WTC11 (cell line): Measurements from ENCODE around the gene RIC1. TPM values are rescaled to one million over a fixed set of nuclear protein-coding genes. Genes with fewer than 3 reads are reported as not detected.

ENCODE experiments used
- ARID4B ChIP-seq: sonication (generic); formaldehyde crosslinking; IDR thresholded peaks from 2 replicates; pipeline ENCODE4 v1.8.0; 2023; ENCODE audit warnings: missing genetic modification reagents, mild to moderate bottlenecking, borderline replicate concordance
- CREM ChIP-seq: sonication (generic); formaldehyde crosslinking; IDR thresholded peaks from 2 replicates; pipeline ENCODE4 v1.8.1; 2022; ENCODE audit warnings: mild to moderate bottlenecking, missing genetic modification reagents, moderate library complexity
- ESRRA ChIP-seq: sonication (generic); formaldehyde crosslinking; IDR thresholded peaks from 2 replicates; pipeline ENCODE4 v1.8.1; 2022; ENCODE audit warnings: mild to moderate bottlenecking, missing genetic modification reagents, borderline replicate concordance
- ETV6 ChIP-seq: sonication (generic); formaldehyde crosslinking; IDR thresholded peaks from 2 replicates; pipeline ENCODE4 v1.8.1; 2022; ENCODE audit warnings: mild to moderate bottlenecking, missing genetic modification reagents
- FOXP4 ChIP-seq: sonication (generic); formaldehyde crosslinking; IDR thresholded peaks from 2 replicates; pipeline ENCODE4 v1.8.0; 2022; ENCODE audit warnings: mild to moderate bottlenecking, missing genetic modification reagents
- GABPB1 ChIP-seq: sonication (generic); formaldehyde crosslinking; IDR thresholded peaks from 2 replicates; pipeline ENCODE4 v1.8.1; 2023; ENCODE audit warnings: mild to moderate bottlenecking, missing genetic modification reagents
- MAX ChIP-seq: sonication (generic); formaldehyde crosslinking; IDR thresholded peaks from 2 replicates; pipeline ENCODE4 v1.8.0; 2022; ENCODE audit warnings: mild to moderate bottlenecking, missing genetic modification reagents
- NFYB ChIP-seq: sonication (generic); formaldehyde crosslinking; conservative IDR thresholded peaks from 2 replicates; pipeline ENCODE4 v1.8.0; 2022; ENCODE audit warnings: low read depth, missing genetic modification reagents
- SP1 ChIP-seq: sonication (generic); formaldehyde crosslinking; conservative IDR thresholded peaks from 2 replicates; pipeline ENCODE4 v1.8.1; 2022; ENCODE audit warnings: missing genetic modification reagents
- TP53 ChIP-seq: sonication (generic); formaldehyde crosslinking; IDR thresholded peaks from 2 replicates; pipeline ENCODE4 v1.8.1; 2023; ENCODE audit warnings: mild to moderate bottlenecking, missing genetic modification reagents
- ZMAT4 ChIP-seq: fragments of 250-450 bp; sonication (Bioruptor Pico); IDR thresholded peaks from 2 replicates; pipeline ENCODE4 v1.9.0; 2021; ENCODE audit warnings: mild to moderate bottlenecking
- ZNF219 ChIP-seq: sonication (generic); formaldehyde crosslinking; IDR thresholded peaks from 2 replicates; pipeline ENCODE4 v1.8.0; 2023; ENCODE audit warnings: missing genetic modification reagents, mild to moderate bottlenecking, borderline replicate concordance
- total RNA-seq: library from RNA; stranded (reverse); gene quantifications from 3 replicates; pipeline ENCODE4 v1.2.3, GENCODE V29; 2021
- TF ChIP-seq, protein P1 (sequence below): fragments of 250-450 bp; sonication (Bioruptor Pico); IDR thresholded peaks from 2 replicates; pipeline ENCODE4 v1.9.0; 2021; ENCODE audit warnings: mild to moderate bottlenecking, borderline replicate concordance
- TF ChIP-seq, protein P2 (sequence below): sonication (generic); formaldehyde crosslinking; IDR thresholded peaks from 2 replicates; pipeline ENCODE4 v1.8.1; 2023; ENCODE audit warnings: mild to moderate bottlenecking, missing genetic modification reagents, moderate library complexity
- TF ChIP-seq, protein P3 (sequence below): sonication (generic); formaldehyde crosslinking; IDR thresholded peaks from 2 replicates; pipeline ENCODE4 v1.8.1; 2023; ENCODE audit warnings: mild to moderate bottlenecking, moderate library complexity, missing genetic modification reagents
- TF ChIP-seq, protein P4 (sequence below): sonication (generic); formaldehyde crosslinking; IDR thresholded peaks from 2 replicates; pipeline ENCODE4 v1.8.0; 2022; ENCODE audit warnings: missing genetic modification reagents

The RIC1 gene
- total RNA-seq, 1 experiment from 2014 or later: 18.9 TPM

DNA sequence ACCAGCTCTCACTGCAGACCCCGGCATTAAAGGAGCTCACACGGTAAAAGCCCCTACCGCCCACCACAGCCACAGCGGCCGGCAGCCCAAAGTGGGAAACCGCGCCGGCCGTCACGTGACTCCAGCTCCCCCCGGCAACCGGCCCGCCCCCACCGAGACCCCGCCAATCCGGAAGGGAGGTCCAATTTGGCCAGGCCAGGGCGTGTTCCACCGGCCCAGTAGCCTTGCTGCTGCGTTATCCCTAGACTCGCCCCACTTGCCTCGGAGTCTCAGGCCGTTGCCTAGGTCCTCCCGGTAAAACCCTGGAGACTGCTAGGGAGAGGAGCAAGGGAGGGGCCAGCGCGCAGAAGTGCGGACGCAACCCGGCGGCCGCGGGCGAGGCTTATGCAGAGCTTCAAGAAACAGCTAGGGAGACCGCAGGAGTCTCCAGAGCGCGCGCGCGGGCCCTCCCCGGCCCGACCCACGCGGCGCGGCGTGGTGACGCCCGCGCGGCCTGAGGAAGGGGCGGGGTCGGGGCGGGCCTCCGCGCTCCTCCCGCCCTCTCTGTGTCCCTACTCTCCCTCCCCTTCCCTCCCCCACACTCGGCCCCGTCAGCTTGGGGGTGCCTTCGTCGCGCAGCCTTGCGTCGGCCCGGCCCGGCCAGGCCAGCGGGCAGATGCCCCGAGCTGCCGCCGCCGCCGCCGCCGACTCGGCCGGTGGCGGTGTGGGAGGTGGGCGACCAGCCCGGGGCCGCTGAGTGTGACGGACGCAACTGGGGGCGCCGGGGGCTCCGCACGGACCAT, at the start of gene RIC1 (continued):
- TF ChIP-seq, protein P1, sequence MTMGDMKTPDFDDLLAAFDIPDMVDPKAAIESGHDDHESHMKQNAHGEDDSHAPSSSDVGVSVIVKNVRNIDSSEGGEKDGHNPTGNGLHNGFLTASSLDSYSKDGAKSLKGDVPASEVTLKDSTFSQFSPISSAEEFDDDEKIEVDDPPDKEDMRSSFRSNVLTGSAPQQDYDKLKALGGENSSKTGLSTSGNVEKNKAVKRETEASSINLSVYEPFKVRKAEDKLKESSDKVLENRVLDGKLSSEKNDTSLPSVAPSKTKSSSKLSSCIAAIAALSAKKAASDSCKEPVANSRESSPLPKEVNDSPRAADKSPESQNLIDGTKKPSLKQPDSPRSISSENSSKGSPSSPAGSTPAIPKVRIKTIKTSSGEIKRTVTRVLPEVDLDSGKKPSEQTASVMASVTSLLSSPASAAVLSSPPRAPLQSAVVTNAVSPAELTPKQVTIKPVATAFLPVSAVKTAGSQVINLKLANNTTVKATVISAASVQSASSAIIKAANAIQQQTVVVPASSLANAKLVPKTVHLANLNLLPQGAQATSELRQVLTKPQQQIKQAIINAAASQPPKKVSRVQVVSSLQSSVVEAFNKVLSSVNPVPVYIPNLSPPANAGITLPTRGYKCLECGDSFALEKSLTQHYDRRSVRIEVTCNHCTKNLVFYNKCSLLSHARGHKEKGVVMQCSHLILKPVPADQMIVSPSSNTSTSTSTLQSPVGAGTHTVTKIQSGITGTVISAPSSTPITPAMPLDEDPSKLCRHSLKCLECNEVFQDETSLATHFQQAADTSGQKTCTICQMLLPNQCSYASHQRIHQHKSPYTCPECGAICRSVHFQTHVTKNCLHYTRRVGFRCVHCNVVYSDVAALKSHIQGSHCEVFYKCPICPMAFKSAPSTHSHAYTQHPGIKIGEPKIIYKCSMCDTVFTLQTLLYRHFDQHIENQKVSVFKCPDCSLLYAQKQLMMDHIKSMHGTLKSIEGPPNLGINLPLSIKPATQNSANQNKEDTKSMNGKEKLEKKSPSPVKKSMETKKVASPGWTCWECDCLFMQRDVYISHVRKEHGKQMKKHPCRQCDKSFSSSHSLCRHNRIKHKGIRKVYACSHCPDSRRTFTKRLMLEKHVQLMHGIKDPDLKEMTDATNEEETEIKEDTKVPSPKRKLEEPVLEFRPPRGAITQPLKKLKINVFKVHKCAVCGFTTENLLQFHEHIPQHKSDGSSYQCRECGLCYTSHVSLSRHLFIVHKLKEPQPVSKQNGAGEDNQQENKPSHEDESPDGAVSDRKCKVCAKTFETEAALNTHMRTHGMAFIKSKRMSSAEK (CRISPR knock-in tag): no peak
- TF ChIP-seq, protein P2, sequence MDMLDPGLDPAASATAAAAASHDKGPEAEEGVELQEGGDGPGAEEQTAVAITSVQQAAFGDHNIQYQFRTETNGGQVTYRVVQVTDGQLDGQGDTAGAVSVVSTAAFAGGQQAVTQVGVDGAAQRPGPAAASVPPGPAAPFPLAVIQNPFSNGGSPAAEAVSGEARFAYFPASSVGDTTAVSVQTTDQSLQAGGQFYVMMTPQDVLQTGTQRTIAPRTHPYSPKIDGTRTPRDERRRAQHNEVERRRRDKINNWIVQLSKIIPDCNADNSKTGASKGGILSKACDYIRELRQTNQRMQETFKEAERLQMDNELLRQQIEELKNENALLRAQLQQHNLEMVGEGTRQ: peak; percentile 92
- TF ChIP-seq ESRRA (CRISPR knock-in tag) (peak; percentile 28; the same call in 1 of the 2 replicates), SP1 (CRISPR knock-in tag) (peak; percentile 81), ZMAT4 (no peak), ZNF219 (CRISPR knock-in tag) (no peak), CREM (CRISPR knock-in tag) (no peak), GABPB1 (0 out of 2 replicates have a peak, but pooled peaks have one; percentile 32), ARID4B (no peak), TP53 (CRISPR knock-in tag) (0 out of 2 replicates have a peak, but pooled peaks have one; percentile 13), ETV6 (CRISPR knock-in tag) (peak; percentile 50; the same call in 1 of the 2 replicates), NFYB (no peak; the same call in 1 of the 2 replicates), FOXP4 (0 out of 2 replicates have a peak, but pooled peaks have one; percentile 12), MAX (CRISPR knock-in tag) (0 out of 2 replicates have a peak, but pooled peaks have one; percentile 30)
- TF ChIP-seq, protein P3, sequence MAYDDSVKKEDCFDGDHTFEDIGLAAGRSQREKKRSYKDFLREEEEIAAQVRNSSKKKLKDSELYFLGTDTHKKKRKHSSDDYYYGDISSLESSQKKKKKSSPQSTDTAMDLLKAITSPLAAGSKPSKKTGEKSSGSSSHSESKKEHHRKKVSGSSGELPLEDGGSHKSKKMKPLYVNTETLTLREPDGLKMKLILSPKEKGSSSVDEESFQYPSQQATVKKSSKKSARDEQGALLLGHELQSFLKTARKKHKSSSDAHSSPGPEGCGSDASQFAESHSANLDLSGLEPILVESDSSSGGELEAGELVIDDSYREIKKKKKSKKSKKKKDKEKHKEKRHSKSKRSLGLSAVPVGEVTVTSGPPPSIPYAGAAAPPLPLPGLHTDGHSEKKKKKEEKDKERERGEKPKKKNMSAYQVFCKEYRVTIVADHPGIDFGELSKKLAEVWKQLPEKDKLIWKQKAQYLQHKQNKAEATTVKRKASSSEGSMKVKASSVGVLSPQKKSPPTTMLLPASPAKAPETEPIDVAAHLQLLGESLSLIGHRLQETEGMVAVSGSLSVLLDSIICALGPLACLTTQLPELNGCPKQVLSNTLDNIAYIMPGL (CRISPR knock-in tag): peak; percentile 37; the same call in 1 of the 2 replicates
- TF ChIP-seq, protein P4, sequence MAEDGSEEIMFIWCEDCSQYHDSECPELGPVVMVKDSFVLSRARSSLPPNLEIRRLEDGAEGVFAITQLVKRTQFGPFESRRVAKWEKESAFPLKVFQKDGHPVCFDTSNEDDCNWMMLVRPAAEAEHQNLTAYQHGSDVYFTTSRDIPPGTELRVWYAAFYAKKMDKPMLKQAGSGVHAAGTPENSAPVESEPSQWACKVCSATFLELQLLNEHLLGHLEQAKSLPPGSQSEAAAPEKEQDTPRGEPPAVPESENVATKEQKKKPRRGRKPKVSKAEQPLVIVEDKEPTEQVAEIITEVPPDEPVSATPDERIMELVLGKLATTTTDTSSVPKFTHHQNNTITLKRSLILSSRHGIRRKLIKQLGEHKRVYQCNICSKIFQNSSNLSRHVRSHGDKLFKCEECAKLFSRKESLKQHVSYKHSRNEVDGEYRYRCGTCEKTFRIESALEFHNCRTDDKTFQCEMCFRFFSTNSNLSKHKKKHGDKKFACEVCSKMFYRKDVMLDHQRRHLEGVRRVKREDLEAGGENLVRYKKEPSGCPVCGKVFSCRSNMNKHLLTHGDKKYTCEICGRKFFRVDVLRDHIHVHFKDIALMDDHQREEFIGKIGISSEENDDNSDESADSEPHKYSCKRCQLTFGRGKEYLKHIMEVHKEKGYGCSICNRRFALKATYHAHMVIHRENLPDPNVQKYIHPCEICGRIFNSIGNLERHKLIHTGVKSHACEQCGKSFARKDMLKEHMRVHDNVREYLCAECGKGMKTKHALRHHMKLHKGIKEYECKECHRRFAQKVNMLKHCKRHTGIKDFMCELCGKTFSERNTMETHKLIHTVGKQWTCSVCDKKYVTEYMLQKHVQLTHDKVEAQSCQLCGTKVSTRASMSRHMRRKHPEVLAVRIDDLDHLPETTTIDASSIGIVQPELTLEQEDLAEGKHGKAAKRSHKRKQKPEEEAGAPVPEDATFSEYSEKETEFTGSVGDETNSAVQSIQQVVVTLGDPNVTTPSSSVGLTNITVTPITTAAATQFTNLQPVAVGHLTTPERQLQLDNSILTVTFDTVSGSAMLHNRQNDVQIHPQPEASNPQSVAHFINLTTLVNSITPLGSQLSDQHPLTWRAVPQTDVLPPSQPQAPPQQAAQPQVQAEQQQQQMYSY (CRISPR knock-in tag): no peak
